GM23248 (cell line): ENCODE results near the gene KRT82. TPM values are rescaled to one million over a fixed set of nuclear protein-coding genes. Genes with fewer than 3 reads are reported as not detected.

Experiments
- DNase-seq: peaks from one replicate; pipeline ENCODE4 v3.0.0-alpha.2; 2015
- H2AFZ ChIP-seq: fragments of 200-600 bp; sonication (generic); 2 replicates; pipeline ENCODE4 v1.6.1; 2016; ENCODE audit warnings: antibody characterized with exemption
- H3F3A ChIP-seq: fragments of 200-600 bp; sonication (generic); 2 replicates; pipeline ENCODE4 v1.6.1; 2016; ENCODE audit warnings: mild to moderate bottlenecking, antibody characterized with exemption, mixed run types; ENCODE audit not compliant: insufficient read depth
- H3K27ac ChIP-seq: fragments of 200-600 bp; sonication (generic); 2 replicates; pipeline ENCODE4 v1.5.1; 2016; ENCODE audit warnings: mild to moderate bottlenecking
- H3K27me3 ChIP-seq: fragments of 200-600 bp; sonication (generic); replicated peaks from 2 replicates; pipeline ENCODE4 v1.6.1; 2016; ENCODE audit warnings: mild to moderate bottlenecking; ENCODE audit not compliant: insufficient read depth
- H3K36me3 ChIP-seq: fragments of 200-600 bp; sonication (generic); 2 replicates; pipeline ENCODE4 v1.6.1; 2016; ENCODE audit warnings: low read depth, mild to moderate bottlenecking
- H3K4me1 ChIP-seq: fragments of 200-600 bp; sonication (generic); 2 replicates; pipeline ENCODE4 v1.6.1; 2016; ENCODE audit warnings: mild to moderate bottlenecking; ENCODE audit not compliant: insufficient read depth
- H3K4me2 ChIP-seq: fragments of 200-600 bp; sonication (generic); one replicate; pipeline ENCODE4 v1.6.1; 2016; ENCODE audit warnings: mild to moderate bottlenecking; ENCODE audit not compliant: unreplicated experiment
- H3K4me3 ChIP-seq: fragments of 200-600 bp; sonication (generic); 2 replicates; pipeline ENCODE4 v1.5.1; 2016; ENCODE audit warnings: mild to moderate bottlenecking
- H3K79me2 ChIP-seq: fragments of 200-600 bp; sonication (generic); 2 replicates; pipeline ENCODE4 v1.6.1; 2016; ENCODE audit warnings: mild to moderate bottlenecking; ENCODE audit not compliant: insufficient read depth
- H3K9ac ChIP-seq: fragments of 200-600 bp; sonication (generic); 2 replicates; pipeline ENCODE4 v1.6.1; 2016; ENCODE audit warnings: mild to moderate bottlenecking
- H3K9me2 ChIP-seq: fragments of 200-600 bp; sonication (generic); 2 replicates; pipeline ENCODE4 v1.6.1; 2016; ENCODE audit warnings: mixed run types, mild to moderate bottlenecking, moderate library complexity; ENCODE audit not compliant: insufficient read depth
- H3K9me3 ChIP-seq: fragments of 200-600 bp; sonication (generic); one replicate; pipeline ENCODE4 v1.6.1; 2017; ENCODE audit warnings: low read depth
- H4K20me1 ChIP-seq: fragments of 200-600 bp; sonication (generic); 2 replicates; pipeline ENCODE4 v1.6.0; 2016; ENCODE audit not compliant: insufficient read depth
- EZH2 ChIP-seq: fragments of 200-600 bp; sonication (generic); IDR thresholded peaks from 2 replicates; pipeline ENCODE4 v1.6.1; 2018; ENCODE audit warnings: antibody characterized with exemption, mild to moderate bottlenecking; ENCODE audit not compliant: insufficient read depth, poor library complexity, severe bottlenecking
- EZH2phosphoT487 ChIP-seq: fragments of 200-600 bp; sonication (generic); IDR thresholded peaks from 2 replicates; pipeline ENCODE4 v1.6.1; 2018; ENCODE audit warnings: antibody characterized with exemption, moderate library complexity, mild to moderate bottlenecking, low read depth; ENCODE audit not compliant: insufficient read depth
- WGBS, 2 experiments: methylation state at CpG; one replicate each; pipeline ENCODE4 v1.1.6; 2015 to 2017; ENCODE audit warnings: low lambda C conversion rate in 2 of 2, low coverage in 1 of 2; ENCODE audit errors: missing lambda C conversion rate in 2 of 2; 5-methylcytosine and 5-hydroxymethylcytosine counted together
- in situ Hi-C: fragments of 300-500 bp; cut with MboI; formaldehyde crosslinking; loops from 2 replicates; pipeline ENCODE4 v1.15.0; 2020
- polyA plus RNA-seq: library from polyadenylated mRNA; unstranded; fragments of >200 nt; fragmentation: Nextera tagmentation; extraction: Ambion mirVana; gene quantifications from 2 replicates; pipeline ENCODE4 v1.2.1, GENCODE V29; 2016
- total RNA-seq: library from RNA; depleted of rRNA; stranded (reverse); fragments of >200 nt; shearing (Covaris generic); gene quantifications from 2 replicates; pipeline ENCODE4 v1.2.3, GENCODE V29; 2014

The KRT82 gene
- total and polyA plus RNA-seq, 2 experiments from 2014 or later: not detected

GRCh38 chr12:52391618-52392002 is 14.5 kb downstream of the KRT82 start:
- Histone ChIP-seq H2AFZ (no peak overlapping the region), H3K9ac (no peak overlapping the region), H3K79me2 (no peaks in the 10 kb centered on the region), H3K4me2 (no peak overlapping the region), H3F3A (peaks cover 6% of the 10 kb centered on the region), H3K27me3 (peaks cover 25% of the 10 kb centered on the region), H3K27ac (no peak overlapping the region), H3K9me3 (no peaks in the 10 kb centered on the region), H3K4me1 (peaks cover 14% of the 10 kb centered on the region), H3K36me3 (no peaks in the 10 kb centered on the region), H3K4me3 (no peak overlapping the region), H3K9me2 (no peaks in the 10 kb centered on the region), H4K20me1 (no peaks in the 10 kb centered on the region)
- peak; percentile 38 for DNase-seq
- in situ Hi-C loops: loop anchor here (25.0 kb wide), 1 partner anchor 596 kb away; no protein-coding TSS in a partner anchor
- 21 to 22% methylated on average over 3 to 4 of the region's 4 CpGs for WGBS, 2 experiments
- TF ChIP-seq EZH2: no peak
- no peak for TF ChIP-seq EZH2phosphoT487

DNA sequence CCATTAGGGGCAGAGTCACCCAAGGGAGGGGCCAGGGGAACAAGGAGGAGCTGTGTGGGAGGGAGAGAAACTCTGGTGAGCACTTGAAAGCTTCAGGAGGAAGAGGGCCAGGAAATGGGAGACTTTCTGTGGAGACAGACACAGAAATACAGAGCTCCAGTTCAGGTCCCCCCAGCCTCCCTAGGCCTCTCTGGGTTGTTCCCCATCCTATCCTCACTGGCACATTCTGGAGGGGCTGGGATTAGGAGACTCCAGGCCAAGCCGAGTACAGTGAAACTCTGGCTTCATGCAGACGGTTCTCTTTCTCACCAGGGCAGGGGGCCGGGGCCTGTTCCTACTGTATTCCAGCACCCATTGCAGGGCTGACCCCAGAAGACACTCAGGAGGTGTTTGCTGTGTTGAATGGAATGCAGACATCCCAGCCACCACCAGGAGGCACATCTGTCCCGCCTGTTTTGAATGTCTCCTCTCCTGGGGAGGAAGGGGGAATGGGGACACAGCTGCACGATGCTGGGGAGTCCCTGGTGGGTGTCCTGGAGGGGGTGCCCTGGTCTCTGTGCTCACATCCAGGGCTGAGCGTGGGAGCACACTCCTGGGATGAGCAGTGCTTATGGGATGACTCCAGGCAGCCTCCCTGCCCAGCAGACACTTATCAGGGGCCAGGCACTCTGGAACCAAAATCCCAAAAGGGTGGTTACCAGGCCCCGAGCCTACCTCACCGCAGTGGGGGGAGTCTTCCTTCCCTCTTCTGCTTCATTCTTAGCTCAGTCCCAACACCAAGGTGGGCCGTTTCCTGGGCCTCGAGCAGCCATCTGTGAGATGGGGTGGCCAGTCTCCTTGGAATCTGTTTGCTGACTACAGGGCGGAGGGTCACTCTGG is 15.2 kb downstream of the KRT82 start:
- in situ Hi-C loops: loop anchor here (25.0 kb wide), 1 partner anchor 596 kb away; no protein-coding TSS in a partner anchor
- H3F3A ChIP-seq: peaks cover 6% of the 10 kb centered on the region
- no peaks in the 10 kb centered on the region for H3K9me3 ChIP-seq
- no peak overlapping the region for H2AFZ ChIP-seq
- H3K4me3 ChIP-seq: no peak overlapping the region
- peaks cover 14% of the 10 kb centered on the region for H3K4me1 ChIP-seq
- no peak overlapping the region for H3K27ac ChIP-seq
- TF ChIP-seq EZH2phosphoT487 (no peak), EZH2 (no peak)
- H4K20me1 ChIP-seq: no peaks in the 10 kb centered on the region
- H3K27me3 ChIP-seq: peaks cover 27% of the 10 kb centered on the region
- no peak overlapping the region for H3K4me2 ChIP-seq
- H3K79me2 ChIP-seq: no peaks in the 10 kb centered on the region
- WGBS, 2 experiments: 55 to 56% methylated on average over 11 of the region's 11 CpGs
- H3K9ac ChIP-seq: no peak overlapping the region
- peak; percentile 61 for DNase-seq
- no peaks in the 10 kb centered on the region for H3K36me3 ChIP-seq
- no peaks in the 10 kb centered on the region for H3K9me2 ChIP-seq

DNA sequence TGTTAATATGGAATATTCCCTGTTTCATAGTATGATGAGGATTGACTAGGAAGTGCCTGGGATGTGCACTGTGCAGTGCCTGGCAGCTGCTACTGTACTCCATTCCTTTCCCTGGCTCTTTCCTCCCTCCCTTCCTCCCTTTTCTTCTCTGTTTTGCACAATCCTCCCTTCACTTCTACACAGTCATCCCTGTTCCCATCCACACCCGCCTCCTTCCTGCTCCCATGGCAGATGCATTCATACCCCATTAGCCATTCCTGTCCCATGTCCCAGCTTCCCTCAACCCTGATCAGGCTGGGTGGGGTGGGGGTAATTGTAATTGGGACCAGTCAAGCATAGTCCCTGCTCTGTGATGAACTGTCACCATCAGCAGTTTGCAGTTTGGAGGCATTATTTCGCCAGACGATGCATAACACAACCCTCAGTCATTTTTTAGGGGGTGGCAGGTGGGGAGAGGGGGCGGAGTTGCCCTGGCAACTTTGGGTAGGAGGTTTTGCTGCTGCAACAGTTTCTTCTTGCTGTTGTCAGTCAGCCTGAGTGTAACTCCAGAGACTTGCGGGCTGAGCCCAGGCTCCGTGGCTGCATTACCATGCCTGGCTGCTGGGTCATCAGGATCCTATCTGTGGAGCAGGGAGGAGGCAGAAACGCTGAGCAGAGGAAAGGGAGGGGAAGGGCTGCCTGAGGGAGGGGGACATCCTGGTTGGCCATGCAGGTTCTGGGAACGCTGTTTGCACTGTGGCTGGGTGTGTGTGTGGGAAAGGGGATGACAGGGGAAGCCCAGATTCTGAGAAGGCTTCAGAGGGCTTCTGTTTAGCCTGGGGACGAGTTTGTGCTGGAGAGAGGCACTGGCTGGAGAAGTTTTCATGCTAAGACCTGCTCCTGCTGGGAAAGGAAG is 16.6 kb downstream of the KRT82 start:
- peak; percentile 85 for DNase-seq
- in situ Hi-C loops: loop anchor here (10.0 to 25.0 kb wide), 2 partner anchors 475 to 598 kb away; no protein-coding TSS in a partner anchor
- peaks cover 6% of the 10 kb centered on the region for H3F3A ChIP-seq

DNA sequence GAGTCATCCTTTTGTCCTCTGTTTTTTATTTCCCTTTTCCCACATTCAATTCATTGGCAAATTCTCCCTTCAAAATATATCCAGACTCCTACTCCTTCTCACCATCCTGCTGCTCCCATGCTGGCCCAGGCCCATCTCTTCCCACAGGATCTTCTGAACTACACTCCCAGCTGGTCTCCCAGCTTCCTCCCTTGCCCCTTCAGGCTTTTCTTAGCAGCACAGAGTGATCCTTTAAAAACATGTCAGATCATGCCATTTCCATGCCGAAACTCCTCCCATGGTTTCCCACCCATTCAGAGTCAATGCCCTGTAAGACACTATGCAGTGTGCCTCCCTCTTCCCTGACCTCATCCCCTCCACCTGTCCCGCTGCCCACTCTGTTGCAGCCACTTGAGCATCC is 18.3 kb downstream of the KRT82 start:
- Histone ChIP-seq H3K36me3 (no peaks in the 10 kb centered on the region), H4K20me1 (no peaks in the 10 kb centered on the region), H3K27me3 (peaks cover 31% of the 10 kb centered on the region), H2AFZ (no peak overlapping the region), H3K4me2 (no peak overlapping the region), H3K79me2 (no peaks in the 10 kb centered on the region), H3K9me2 (no peaks in the 10 kb centered on the region), H3K9me3 (no peaks in the 10 kb centered on the region), H3K4me3 (no peak overlapping the region), H3K4me1 (peaks cover 14% of the 10 kb centered on the region), H3K27ac (no peak overlapping the region), H3K9ac (no peak overlapping the region), H3F3A (peaks cover 6% of the 10 kb centered on the region)
- TF ChIP-seq EZH2phosphoT487 (no peak), EZH2 (no peak)
- in situ Hi-C loops: loop anchor here (10.0 to 25.0 kb wide), 2 partner anchors 477 to 599 kb away; no protein-coding TSS in a partner anchor
- WGBS, 2 experiments: 58 to 67% methylated on average over 2 of the region's 2 CpGs
- no peak for DNase-seq

More for the DNA sequence above, 16.6 kb downstream of the KRT82 start:
- Histone ChIP-seq H3K9me3 (no peaks in the 10 kb centered on the region), H3K36me3 (no peaks in the 10 kb centered on the region), H3K9ac (peak overlapping the region; percentile 62), H3K9me2 (no peaks in the 10 kb centered on the region), H3K4me1 (peaks cover 14% of the 10 kb centered on the region), H3K27ac (peak overlapping the region; percentile 58), H3K27me3 (peaks cover 23% of the 10 kb centered on the region), H3K4me2 (peak overlapping the region; percentile 61), H4K20me1 (no peaks in the 10 kb centered on the region), H2AFZ (no peak overlapping the region), H3K4me3 (no peak overlapping the region), H3K79me2 (no peaks in the 10 kb centered on the region)
- no peak for TF ChIP-seq EZH2
- TF ChIP-seq EZH2phosphoT487: no peak
- WGBS, 2 experiments: 11% methylated on average over 9 of the region's 9 CpGs
